Retinal pigment epithelial cell (primary cell): ENCODE measurements around the gene LRP5.
A peak's percentile ranks its signal among the peaks of the same experiment; 100 is the strongest.

Experiments used
- DNase-seq: peaks from one replicate; pipeline ENCODE4 v3.0.0-alpha.2; 2010; ENCODE audit warnings: low read depth
- H3K4me3 ChIP-seq: 2 replicates; pipeline ENCODE4 v1.5.1; 2011; ENCODE audit warnings: mild to moderate bottlenecking, low read length, control low read depth, moderate library complexity
- TF ChIP-seq, protein P1 (sequence below): conservative IDR thresholded peaks from 2 replicates; pipeline ENCODE4 v1.5.1; 2011; ENCODE audit warnings: low read depth, low read length, control low read depth, inconsistent platforms

LRP5 gene

DNA sequence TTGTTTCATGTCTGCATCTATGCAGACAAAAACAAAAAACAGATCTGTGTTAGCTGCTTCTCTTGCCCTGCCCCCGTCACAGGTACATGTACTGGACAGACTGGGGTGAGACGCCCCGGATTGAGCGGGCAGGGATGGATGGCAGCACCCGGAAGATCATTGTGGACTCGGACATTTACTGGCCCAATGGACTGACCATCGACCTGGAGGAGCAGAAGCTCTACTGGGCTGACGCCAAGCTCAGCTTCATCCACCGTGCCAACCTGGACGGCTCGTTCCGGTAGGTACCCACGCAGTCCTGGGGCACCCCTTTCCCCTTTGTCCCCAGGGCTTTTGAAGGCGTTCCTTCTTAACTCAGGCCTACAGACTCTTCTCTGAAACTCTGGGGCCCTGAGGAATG lies 45.2 kb downstream of the LRP5 start:
- TF ChIP-seq, protein P1, sequence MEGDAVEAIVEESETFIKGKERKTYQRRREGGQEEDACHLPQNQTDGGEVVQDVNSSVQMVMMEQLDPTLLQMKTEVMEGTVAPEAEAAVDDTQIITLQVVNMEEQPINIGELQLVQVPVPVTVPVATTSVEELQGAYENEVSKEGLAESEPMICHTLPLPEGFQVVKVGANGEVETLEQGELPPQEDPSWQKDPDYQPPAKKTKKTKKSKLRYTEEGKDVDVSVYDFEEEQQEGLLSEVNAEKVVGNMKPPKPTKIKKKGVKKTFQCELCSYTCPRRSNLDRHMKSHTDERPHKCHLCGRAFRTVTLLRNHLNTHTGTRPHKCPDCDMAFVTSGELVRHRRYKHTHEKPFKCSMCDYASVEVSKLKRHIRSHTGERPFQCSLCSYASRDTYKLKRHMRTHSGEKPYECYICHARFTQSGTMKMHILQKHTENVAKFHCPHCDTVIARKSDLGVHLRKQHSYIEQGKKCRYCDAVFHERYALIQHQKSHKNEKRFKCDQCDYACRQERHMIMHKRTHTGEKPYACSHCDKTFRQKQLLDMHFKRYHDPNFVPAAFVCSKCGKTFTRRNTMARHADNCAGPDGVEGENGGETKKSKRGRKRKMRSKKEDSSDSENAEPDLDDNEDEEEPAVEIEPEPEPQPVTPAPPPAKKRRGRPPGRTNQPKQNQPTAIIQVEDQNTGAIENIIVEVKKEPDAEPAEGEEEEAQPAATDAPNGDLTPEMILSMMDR, result no peak
- no peak overlapping the region for H3K4me3 ChIP-seq
- no peak for DNase-seq

GRCh38 chr11:68358416-68358815 lies 46.0 kb downstream of the LRP5 start:
- no peak for DNase-seq
- no peak overlapping the region for H3K4me3 ChIP-seq
- TF ChIP-seq, protein P1, result no peak

DNA sequence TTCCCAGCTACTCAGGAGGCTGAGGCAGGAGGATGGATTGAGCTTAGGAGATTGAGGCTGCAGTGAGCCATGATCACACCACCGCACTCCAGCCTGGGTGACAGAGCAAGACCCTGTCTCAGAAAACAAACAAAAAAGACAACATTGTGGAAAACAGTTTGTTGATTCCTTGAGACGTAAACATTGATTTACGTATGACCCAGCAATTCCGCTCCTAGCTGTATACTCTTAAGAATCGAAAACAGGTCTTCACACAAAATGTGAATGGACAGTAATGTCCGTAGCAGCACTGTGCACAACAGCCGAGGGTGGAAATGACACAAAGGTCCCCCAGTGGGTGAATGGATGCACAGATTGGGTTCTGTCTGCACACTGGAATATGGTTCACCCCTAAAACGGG lies 49.3 kb downstream of the LRP5 start:
- no peak overlapping the region for H3K4me3 ChIP-seq
- TF ChIP-seq, protein P1, result no peak
- DNase-seq, result no peak

DNA sequence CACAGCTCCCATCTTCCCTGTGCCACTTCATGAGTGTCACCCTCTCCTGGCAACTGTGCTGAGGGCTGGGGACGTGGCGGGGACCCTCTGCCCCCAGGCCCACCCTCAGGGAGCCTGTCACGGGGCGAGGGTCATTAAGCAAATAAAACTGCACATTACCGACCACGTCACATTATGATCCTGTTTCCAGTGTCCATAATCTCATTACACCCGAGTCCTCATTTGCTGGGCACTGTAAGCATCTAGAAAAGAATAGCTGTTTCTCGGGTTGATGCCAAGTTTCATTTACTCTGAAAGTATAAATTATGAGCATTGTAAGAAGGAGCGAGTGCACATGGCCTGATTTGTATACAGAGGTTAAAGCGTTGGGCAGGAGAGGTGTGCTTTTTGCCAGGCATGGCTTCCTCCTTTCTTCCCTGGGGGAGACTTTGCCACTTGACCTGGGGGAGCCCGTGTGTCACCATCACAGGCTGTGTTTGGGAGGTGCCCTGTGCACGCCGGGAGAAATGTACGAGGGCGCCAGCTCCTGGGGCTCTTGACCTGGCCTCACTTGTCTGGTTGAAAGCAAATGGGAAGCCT lies 50.5 kb downstream of the LRP5 start:
- DNase-seq, result peak; percentile 56
- TF ChIP-seq, protein P1, result no peak
- no peak overlapping the region for H3K4me3 ChIP-seq

DNA sequence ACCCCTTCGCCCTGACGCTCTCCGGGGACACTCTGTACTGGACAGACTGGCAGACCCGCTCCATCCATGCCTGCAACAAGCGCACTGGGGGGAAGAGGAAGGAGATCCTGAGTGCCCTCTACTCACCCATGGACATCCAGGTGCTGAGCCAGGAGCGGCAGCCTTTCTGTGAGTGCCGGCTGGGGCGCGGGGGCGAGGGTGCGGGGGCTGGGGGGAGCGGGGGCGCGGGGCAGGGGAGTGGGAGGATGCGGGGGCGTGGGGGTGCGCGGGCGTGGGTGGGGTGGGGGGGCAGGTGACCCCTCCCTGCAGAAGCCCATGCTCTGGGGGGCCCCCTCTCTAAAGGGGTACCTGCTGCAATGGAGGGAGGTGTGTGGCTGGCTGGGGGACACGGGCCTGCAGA lies 51.4 kb downstream of the LRP5 start:
- no peak overlapping the region for H3K4me3 ChIP-seq
- no peak for DNase-seq
- TF ChIP-seq, protein P1, result no peak

GRCh38 chr11:68364581-68364980 lies 52.2 kb downstream of the LRP5 start:
- no peak overlapping the region for H3K4me3 ChIP-seq
- TF ChIP-seq, protein P1, result no peak
- no peak for DNase-seq

- TF ChIP-seq, protein P1, result no peak
- DNase-seq, result no peak
- no peak overlapping the region for H3K4me3 ChIP-seq
Measured at GRCh38 chr11:68365943-68366435, 53.6 kb downstream of the LRP5 start.
